Loucy (cell line): Measurements from ENCODE around the gene KLF13.

ENCODE experiments used
- CTCF ChIP-seq: fragments of 200-600 bp; sonication (generic); conservative IDR thresholded peaks from 2 replicates; pipeline ENCODE4 v1.5.1; 2014; ENCODE audit warnings: mild to moderate bottlenecking, antibody characterized with exemption, low read length
- EZH2phosphoT487 ChIP-seq: fragments of 200-600 bp; IDR thresholded peaks from 2 replicates; pipeline ENCODE4 v1.6.1; 2018; ENCODE audit warnings: antibody characterized with exemption, mild to moderate bottlenecking, moderate library complexity, borderline replicate concordance

DNA sequence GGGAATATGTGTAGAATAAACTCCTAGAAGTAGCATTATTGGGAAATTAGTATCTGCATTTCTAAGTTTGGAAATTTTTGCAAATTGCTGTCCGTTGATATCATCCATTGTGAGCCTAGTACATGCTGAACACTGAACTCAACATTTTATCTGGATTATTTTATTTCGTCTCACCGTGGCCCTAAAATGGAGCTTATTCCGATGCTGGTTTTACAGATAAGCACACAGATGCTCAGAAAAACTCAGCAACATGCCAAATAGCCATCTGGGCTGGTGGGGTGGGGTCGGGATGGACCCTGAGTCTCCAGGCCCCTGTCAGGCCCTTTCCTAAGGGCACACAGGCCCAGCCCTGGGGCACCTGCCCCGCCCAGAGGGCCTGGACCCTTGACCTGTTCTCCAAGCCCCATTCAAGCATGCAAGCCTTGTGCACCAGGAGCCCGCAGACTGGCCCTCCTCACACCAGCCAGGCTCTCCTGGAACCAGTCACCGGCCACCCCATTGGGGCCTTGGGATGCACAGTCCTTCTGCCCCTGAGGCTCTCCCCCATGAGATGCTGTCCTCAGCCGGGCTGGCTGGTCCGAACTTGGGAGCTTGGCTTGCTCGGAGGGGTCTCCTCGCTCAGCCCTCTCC is 20.7 kb upstream of the KLF13 start:
- TF ChIP-seq CTCF (no peak), EZH2phosphoT487 (no peak)
